Skeletal muscle cell (primary cell): Measurements from ENCODE around the gene GLB1L2.
"Not testable (repeated sequence)": the region's sequence is repeated elsewhere in the genome, so short reads cannot be mapped to it uniquely, and the experiment has no call there.

Source experiments
- DNase-seq: peaks from one replicate; pipeline ENCODE4 v3.0.0-alpha.2; 2010; ENCODE audit warnings: low read depth
- H3K4me3 ChIP-seq: 2 replicates; pipeline ENCODE4 v1.5.1; 2011; ENCODE audit warnings: low read depth, mild to moderate bottlenecking, control low read depth, low read length, moderate library complexity

The GLB1L2 gene

DNA sequence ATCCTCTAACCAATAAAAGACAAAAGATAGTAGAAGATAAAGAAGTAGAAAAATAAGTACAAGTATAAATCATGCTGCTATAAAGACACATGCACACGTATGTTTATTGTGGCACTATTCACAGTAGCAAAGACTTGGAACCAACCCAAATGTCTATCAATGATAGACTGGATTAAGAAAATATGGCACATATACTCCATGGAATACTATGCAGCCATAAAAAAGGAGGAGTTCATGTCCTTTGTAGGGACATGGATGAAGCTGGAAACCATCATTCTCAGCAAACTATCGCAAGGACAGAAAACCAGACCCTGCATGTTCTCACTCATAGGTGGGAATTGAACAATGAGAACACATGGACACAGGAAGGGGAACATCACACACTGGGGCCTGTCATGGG is 10.4 kb upstream of the GLB1L2 start:
- not testable (repeated sequence) for DNase-seq, H3K4me3 ChIP-seq

DNA sequence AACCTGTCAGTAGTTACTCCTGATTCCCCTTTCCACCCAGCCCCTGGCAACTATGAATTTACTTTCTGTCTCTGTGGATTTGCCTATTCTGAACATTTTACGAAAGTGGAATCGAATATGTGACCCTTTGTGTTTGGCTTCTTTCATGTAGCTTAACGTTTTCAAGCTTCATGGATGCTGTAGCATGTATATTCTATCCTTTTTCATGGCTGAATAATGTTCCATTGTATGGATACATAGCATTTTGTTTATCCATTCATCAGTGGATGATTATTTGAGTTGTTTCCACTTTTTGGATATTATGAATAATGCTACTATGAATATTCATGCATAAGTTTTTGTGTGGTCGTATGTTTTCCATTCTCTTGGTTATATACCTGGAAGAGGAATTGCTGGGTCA is 9.2 kb upstream of the GLB1L2 start:
- no peak for DNase-seq
- H3K4me3 ChIP-seq = no peak overlapping the region

DNA sequence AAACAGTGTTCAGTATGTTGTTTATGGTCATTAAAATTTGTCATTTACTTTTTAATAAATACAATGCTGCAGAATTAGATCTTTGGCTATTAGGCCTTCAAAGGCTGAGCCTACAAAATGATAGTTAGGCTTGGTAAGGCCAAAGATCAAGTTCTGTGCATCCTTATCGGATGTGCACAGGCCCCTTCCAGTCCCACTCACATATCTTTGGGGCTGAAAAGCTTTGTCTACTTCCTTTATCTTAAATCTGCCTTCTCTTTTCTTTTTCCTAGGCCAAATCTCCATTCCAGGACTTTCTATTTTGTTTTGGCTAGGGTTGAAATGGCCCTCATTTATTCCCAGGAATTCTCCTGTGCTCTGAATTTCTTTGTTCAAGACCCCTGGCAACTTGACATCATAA is 3.4 kb upstream of the GLB1L2 start:
- no peak overlapping the region for H3K4me3 ChIP-seq
- DNase-seq = no peak

DNA sequence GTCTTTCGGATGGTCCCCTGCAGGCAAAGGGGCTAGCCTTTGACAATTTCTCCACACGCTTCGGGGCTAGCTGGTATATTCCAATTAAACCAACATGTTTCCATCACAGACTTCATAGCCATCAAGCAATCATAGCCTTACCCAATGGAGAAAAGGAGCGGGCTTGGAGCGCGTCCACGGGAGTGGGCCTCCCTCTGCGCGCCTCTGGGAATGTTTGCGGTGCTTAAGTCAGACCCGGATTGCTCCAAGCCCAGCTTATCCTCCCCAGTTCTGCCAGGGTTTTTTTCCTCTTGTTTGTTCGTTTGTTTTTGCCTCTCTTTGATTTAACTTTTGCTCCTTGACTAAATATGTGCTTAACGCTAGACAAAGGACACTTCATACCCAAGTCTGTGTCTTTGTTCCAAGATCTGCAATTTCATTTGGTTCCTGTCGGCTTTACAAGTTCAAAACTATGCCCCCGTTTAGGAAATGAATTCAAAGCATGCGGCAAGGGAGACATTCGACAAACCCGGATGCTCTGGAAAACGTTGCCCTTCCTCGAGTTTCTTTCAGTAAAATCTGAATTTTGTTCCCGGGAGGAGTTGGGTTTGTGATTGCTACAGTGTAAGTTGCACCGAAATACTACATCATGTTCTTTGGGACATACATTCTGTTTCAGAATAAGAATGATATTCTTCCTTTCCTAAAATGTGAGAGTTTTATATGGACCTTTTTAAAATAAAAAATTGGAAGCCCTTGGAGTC is 1.0 kb upstream of the GLB1L2 start:
- DNase-seq = no peak
- H3K4me3 ChIP-seq = peak overlapping the region; percentile 40

DNA sequence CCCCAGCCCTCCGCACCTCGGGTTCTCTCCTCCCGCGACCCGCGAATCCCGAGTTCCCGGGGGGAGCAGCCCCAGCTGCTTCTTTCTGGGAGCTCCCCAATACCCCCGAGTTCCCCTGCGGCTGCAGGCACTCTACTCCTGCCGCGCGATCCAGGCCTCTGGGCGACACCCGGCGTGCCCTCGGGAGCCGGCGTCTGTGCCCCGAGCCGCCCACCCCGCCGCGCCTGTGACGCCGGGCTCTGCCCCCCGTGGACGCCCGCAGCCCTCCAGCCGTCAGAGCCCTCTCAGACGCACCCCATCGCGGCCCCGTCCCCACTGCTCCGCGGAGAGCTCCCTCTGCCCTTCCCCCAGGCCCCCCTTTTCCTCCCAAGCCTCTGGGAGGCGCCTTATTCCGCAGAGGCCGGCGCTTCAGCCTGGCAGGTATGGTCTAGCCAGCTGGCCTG is 422 bp downstream of the GLB1L2 start:
- no peak for DNase-seq
- peak overlapping the region; percentile 47 for H3K4me3 ChIP-seq

DNA sequence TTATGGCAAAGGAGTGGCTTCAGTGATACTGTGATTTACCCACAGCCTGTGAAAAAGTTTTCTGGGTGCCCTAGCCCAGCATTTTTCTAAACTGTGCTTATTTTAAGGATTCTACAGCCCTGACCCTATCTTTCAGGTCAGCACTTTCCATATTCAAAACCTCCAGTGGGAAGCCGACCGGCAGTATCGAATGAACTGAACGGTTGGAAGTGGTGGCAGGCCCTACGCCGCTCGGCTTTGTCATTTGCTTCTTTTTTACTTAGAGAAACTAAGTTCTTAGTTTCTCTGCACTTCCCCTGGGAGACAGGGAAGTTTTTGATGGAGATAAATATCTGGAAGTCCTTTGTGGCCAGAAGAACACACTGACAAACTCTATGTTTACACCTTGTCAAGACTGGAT is 994 bp downstream of the GLB1L2 start:
- H3K4me3 ChIP-seq = no peak overlapping the region
- DNase-seq = no peak

DNA sequence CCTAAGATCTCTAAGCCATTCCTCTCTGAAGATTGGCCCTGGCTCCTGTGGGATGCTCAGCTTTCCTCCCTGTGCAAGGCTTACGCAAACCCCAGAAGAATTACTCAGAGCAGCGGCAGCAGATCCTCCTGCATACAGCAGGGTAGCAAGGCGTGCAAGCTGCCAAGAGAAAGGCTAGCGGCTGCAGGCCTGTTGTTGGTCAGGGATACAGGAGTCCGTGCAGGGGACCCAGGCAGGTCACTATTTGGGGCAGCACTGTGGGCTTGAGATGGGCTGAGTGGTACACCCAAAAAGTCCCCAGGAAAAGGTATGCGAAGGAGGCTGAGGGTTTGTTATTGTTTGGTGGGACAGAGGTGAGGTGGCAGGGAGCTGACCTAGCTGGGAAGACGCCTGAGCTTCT is 1.5 kb downstream of the GLB1L2 start:
- no peak overlapping the region for H3K4me3 ChIP-seq
- no peak for DNase-seq

DNA sequence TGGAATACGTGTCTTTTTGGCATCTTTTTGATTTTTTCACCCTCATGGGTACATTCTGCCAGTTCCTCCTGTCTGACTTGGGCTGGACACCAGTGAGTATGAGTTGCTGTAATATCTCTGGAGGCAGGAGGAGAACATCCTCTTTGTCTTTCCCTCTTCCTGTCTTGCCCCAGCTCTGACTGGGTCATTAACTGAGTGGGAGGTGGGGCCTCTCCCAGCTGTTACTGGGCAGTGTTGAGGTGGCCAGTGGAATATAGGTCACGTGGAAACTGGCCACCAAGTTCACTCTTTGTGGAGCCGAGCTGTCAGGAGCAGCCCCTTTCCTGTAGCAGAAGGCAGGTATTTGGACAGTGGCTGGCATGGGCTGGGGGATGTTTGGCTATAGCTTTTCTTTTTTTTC is 2.2 kb downstream of the GLB1L2 start:
- no peak overlapping the region for H3K4me3 ChIP-seq
- no peak for DNase-seq

DNA sequence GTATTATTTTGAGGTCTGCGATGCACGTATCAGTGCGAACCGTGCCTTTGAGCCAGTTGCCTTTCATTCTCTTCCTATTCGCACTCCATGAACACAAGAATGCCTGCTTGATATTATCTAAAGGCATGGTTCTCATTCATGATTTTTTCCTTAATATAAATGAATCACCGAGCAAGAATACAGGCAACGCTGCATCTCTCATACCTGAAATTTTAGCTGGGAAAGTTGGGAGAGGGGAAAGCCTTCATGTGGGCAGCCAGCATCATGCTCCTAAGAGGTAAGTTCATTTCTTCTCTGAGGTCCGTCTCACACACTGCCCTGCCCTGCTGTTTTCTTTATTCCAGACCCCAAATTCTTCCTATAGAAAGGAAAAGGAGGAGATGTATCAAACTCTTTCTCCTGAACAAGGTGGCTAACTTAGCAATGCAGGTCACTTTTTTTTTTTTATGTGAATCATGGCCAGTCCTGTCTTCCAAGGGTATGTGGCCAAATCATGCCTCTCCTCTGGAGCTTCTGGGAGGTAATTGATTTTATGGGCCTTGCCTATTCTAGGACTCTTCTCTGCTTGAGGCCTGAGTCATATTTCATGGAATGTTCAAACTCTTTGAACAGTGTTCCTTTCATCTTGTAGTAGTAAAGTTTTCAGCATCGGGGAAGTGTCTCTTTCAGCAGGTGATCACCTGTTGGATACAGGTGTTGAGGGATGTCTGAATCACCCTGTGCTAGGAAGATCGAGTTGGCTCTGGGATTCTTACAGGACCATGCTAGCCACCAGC is 3.2 kb downstream of the GLB1L2 start:
- H3K4me3 ChIP-seq = no peak overlapping the region
- no peak for DNase-seq

DNA sequence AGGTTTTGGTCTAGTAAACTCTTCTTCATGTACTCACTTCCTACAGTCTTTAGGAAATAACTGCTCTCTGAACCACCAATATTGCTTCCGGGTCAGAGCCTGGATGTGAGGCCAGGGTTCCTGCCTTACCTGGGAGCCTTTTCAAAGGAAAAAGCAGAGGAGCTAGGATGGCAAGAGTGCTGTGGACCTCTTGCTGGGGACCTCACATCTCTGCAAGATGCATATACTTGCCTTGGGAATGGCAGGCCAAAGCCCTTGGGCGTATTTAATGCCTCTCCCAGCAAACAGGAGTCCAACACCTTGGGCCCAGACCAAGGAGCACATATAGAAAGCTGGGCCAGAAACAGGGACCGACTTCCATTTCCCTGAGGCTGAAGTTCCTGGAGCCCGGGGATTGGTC is 5.3 kb downstream of the GLB1L2 start:
- H3K4me3 ChIP-seq = no peak overlapping the region

DNA sequence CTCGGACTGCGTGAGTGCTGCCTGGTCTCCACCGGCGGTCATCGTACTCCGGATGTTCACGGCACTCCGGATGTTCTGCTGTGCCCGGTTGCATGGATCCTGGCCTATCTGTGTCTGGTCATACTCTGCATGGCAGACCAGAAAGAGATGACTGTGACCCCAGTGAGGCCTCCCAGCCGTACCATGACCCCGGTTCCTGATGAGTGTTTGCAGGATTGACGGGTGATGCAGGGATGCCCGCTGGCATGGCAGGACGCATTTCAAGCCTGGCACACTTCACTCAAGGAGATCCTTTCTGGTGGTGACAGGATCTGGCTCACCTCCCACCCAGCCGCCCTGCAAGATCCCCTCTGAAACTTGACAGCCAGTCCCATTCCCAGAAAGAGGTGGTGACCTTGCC is 6.3 kb downstream of the GLB1L2 start:
- DNase-seq = no peak
- H3K4me3 ChIP-seq = no peak overlapping the region

More for the DNA sequence above, 5.3 kb downstream of the GLB1L2 start:
- DNase-seq = no peak

DNA sequence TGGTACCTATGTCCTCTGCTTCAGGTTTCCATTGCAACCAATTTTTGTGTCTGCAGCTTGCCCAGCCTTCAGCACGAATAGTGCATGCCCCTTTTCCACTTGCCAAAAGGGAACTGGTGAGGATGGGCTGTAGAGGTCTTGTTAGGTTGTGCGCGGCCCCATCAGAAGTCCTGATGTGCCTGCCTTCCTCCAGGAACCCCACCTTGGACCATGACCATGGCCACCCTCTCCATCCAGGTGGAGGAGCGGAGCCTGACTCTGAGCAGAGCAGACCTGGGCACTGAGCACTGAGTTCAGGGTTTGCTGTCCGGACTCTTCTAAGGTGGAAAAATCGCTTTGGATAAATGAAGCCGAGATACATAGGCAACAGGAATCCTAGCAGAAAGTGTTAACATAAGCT is 6.9 kb downstream of the GLB1L2 start:
- DNase-seq = no peak
- H3K4me3 ChIP-seq = no peak overlapping the region

DNA sequence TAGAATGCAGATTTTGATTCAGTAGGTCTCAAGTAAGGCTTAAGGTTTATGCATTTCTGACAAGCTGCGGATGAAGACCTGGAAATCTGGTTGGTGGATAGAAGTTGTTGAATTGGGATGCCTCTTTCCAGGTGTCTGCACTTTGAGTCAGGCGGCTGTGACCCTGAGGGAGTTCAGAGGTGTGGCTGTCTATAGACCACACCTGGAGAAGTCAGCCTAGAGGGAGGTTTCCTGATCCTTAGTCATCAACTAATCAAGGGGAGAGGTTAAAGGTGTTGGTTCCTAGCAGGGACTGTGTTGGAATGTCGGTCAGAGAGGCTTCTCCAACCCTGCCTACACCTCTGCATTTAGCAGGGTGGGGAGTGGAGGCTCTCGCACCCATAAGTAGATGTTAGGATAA is 8.0 kb downstream of the GLB1L2 start:
- H3K4me3 ChIP-seq = no peak overlapping the region
- DNase-seq = no peak

DNA sequence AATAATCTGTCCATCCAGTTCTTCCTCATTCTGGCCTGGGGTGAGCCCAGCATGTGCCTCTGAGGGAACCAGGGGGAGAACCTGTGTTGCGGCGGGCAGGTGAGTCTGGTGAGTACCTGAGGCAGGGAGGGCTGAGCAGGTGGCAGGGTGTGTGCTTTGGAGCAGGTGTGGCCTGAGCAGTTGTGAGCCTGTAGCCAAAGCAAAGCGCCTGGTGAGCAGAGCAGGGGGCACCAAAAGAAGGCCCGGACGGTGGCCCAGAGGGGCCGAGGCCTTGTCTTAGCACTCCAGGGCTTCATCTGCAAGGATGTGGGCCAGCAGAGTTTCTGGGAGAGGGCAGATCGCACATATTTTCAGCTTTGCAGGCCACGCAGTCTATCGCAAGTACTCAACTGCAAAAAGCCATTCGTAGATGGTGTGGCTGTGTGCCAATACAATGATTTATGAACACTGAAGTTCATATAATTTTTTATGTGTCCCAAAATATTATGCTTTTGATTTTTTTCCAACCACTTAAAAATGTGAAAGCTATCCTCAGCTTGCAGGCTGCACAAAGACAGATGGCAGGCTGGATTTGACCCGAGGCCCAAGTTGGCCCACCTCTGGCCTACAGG is 8.7 kb downstream of the GLB1L2 start:
- DNase-seq = no peak
- H3K4me3 ChIP-seq = no peak overlapping the region

DNA sequence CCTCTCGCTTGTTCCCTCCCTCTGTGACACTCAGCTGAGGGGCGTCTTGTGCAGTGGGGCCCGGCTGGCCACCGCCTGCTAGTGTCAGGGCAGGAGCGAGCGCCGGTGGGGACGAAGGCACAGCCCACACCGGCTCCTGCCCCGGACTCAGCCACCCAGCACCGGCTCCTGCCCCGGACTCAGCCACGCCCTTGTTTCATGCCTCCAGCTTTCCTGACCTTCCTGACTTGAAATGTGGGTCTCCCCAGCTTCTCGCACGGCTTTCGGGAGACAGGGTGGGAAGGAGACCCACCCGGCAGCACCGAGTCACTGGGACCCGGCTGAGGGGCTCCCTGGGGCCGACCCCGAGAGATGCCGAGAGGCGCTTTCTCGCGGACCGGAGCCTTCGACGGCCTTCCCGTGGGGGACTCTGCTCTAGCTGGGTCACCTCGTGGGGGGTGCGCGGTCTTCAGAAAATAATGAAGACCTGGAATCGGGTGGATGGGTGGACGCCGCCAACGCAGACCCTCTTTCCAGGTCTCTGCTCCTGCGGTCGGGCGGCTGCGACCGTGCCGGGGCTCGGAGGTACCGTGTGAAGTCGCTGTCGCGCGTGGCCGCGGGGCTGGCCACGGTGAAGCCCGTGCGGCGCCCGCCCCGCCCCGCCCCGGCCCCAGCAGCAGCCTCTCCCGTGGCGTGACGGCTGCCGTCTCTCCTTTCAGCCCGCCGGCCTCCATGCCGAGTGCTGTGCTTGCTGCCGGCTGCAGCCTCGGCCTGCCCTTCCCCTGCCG is 10.2 kb downstream of the GLB1L2 start:
- DNase-seq = no peak
- H3K4me3 ChIP-seq = no peak overlapping the region

DNA sequence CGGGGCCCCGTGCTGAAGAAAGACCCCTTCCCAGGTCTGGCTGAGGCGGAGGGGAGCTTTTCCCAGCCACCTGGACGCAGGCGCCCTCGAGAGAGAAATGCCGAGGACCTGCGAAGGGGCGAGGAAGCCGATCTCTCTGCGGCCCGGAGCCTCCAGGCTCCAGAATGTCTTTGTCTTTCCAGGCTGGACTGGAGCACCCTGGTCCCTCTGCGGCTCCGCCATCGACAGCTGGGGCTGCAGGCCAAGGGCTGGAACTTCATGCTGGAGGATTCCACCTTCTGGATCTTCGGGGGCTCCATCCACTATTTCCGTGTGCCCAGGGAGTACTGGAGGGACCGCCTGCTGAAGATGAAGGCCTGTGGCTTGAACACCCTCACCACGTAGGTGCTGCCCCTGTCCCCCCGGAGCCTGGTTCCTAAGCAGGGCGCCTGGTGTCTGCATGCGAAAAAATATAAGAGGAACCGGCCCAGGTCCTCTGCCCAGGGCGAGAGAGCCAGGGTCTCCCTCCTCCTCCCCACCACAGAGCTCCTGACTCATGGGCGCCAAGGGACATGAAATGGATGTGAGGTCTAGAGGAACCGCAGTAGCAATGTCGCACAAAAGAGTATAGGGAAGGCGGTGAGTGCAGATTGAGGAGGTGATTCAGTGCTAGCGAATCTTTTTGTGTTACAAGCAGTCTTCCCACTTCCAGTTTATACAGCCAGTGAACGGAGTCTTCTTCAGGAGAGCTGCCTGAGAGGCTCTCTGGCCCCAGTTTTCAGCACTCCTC is 11.0 kb downstream of the GLB1L2 start:
- DNase-seq = no peak
- H3K4me3 ChIP-seq = no peak overlapping the region

DNA sequence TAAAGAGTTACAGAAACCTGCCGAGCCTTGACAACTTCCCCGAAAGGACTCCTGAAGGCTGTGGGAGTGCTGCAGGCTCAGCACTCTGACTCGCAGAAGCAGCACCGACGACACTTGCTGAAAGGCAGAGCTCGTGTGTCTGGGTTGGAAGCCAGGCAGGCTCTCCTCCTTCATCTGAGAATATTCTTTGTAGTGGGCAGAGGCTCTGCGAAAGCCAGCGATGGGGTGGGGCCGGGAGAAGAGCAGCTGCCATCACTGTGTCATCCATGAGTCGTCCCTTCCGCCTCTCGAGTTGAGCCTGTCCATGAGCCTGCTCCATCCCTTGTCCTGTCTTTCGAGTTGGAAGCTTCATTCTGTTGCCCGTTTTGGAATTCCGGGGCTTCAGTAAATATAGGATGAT is 11.9 kb downstream of the GLB1L2 start:
- H3K4me3 ChIP-seq = no peak overlapping the region
- no peak for DNase-seq

DNA sequence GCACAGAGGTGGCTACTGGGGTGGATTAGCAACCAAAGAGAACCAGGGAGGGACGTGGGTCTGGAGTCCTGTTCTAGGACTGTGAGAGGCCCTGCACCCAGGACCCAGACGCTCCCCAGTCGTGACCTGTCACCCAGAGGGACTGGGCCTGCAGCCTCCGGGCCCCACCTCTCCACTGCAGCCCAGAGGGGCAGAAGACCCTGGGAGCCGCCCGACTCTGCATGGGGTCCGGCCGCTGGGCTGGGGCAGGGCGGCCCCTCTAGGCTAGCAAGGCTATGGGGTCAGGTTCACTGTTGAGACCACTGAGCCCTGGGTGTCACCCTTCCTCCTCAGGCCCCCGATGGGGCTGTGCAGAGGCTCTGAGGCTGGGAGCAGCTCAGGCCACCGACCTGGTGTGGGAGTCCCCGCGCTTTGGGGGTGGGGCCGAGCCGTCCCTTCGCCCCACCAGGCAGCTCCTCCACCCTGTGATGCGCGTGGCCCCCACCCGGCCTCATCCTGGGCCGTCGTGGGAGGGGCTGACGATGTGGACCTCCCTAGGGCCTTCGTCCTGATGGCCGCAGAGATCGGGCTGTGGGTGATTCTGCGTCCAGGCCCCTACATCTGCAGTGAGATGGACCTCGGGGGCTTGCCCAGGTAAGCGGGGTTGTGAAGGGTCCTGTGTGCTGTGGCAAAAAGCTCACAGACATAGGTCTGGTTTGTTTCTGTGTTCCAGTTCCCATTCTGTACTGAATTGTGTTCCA is 12.9 kb downstream of the GLB1L2 start:
- not testable (repeated sequence) for H3K4me3 ChIP-seq, DNase-seq

DNA sequence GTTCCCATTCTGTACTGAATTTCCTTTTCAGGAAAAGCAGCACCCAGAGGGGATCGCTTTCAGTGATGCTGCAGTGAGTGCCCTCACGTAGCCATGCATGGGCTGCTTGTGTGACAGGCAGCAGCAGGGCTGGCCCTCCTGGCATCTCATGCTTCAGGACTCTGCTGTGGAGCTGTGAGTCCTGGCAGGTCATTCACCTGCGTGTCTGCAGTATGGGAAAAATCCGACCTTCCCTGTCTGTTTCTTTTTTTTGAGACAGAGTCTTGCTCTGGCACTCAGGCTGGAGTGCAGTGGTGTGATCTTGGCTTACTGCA is 13.4 kb downstream of the GLB1L2 start:
- no peak for DNase-seq
- H3K4me3 ChIP-seq = no peak overlapping the region
